Liver (tissue), 9 donors: ENCODE measurements around the gene WIPI1. TPM values are rescaled to one million over a fixed set of nuclear protein-coding genes. Genes with fewer than 3 reads are reported as not detected.

Source experiments
- DNase-seq: peaks from one replicate; pipeline ENCODE4 v3.0.0-alpha.2; 2017; ENCODE audit warnings: low spot score
- H3K27ac ChIP-seq, 2 donors: one replicate each; pipeline ENCODE4 v1.7.0; 2013; ENCODE audit warnings: inconsistent platforms in 2 of 2, low read length in 2 of 2, control low read depth in 1 of 2, low read depth in 1 of 2, mild to moderate bottlenecking in 1 of 2
- H3K27me3 ChIP-seq, 4 donors: one replicate each; pipeline versions ENCODE4 v1.6.1 to v1.7.0; 2013; ENCODE audit warnings: low read length in 3 of 4, inconsistent platforms in 1 of 4, mild to moderate bottlenecking in 1 of 4, moderate library complexity in 1 of 4; ENCODE audit not compliant: control insufficient read depth in 4 of 4, insufficient read depth in 4 of 4
- H3K36me3 ChIP-seq, 4 donors: one replicate each; pipeline versions ENCODE4 v1.6.1 to v1.7.0; 2013; ENCODE audit warnings: low read length in 3 of 4, mild to moderate bottlenecking in 3 of 4, low read depth in 1 of 4, moderate library complexity in 1 of 4; ENCODE audit not compliant: control insufficient read depth in 4 of 4, insufficient read depth in 3 of 4
- H3K4me1 ChIP-seq, 4 donors: one replicate each; pipeline versions ENCODE4 v1.6.1 to v1.7.0; 2013; ENCODE audit warnings: low read length in 3 of 4, mild to moderate bottlenecking in 3 of 4, moderate library complexity in 1 of 4; ENCODE audit not compliant: control insufficient read depth in 4 of 4, insufficient read depth in 4 of 4
- H3K4me3 ChIP-seq, 3 donors: one replicate each; pipeline versions ENCODE4 v1.6.1 to v1.7.0; 2013; ENCODE audit warnings: low read length in 3 of 3, control low read depth in 1 of 3, low read depth in 1 of 3, mild to moderate bottlenecking in 1 of 3
- H3K9ac ChIP-seq, 2 donors: one replicate each; pipeline ENCODE4 v1.7.0; 2013; ENCODE audit warnings: low read length in 2 of 2, mild to moderate bottlenecking in 2 of 2, moderate library complexity in 2 of 2, control low read depth in 1 of 2, low read depth in 1 of 2
- H3K9me3 ChIP-seq, 4 donors: one replicate each; pipeline versions ENCODE4 v1.6.1 to v1.7.0; 2013; ENCODE audit warnings: low read length in 3 of 4; ENCODE audit not compliant: control insufficient read depth in 4 of 4
- EGR1 ChIP-seq, 2 donors: IDR thresholded peaks; 2 replicates each; pipeline ENCODE4 v1.6.1; 2016 to 2018; ENCODE audit warnings: antibody characterized with exemption in 2 of 2, low read depth in 2 of 2
- FOXA1 ChIP-seq: IDR thresholded peaks from 2 replicates; pipeline ENCODE4 v1.6.1; 2016; ENCODE audit warnings: antibody characterized with exemption
- FOXA2 ChIP-seq: IDR thresholded peaks from 2 replicates; pipeline ENCODE4 v1.6.1; 2016; ENCODE audit warnings: antibody characterized with exemption
- GABPA ChIP-seq, 2 donors: IDR thresholded peaks in 1 of 2; conservative IDR thresholded peaks in 1 of 2; 2 replicates each; pipeline ENCODE4 v1.6.1; 2016; ENCODE audit warnings: antibody characterized with exemption in 2 of 2, mild to moderate bottlenecking in 1 of 2, moderate library complexity in 1 of 2
- HNF4A ChIP-seq, 2 donors: conservative IDR thresholded peaks; 2 replicates each; pipeline ENCODE4 v1.6.1; 2016; ENCODE audit warnings: antibody characterized with exemption in 2 of 2, mild to moderate bottlenecking in 2 of 2
- HNF4G ChIP-seq: IDR thresholded peaks from 2 replicates; pipeline ENCODE4 v1.6.1; 2016; ENCODE audit warnings: antibody characterized with exemption
- JUND ChIP-seq, 2 donors: IDR thresholded peaks; 2 replicates each; pipeline ENCODE4 v1.6.1; 2016; ENCODE audit warnings: antibody characterized with exemption in 2 of 2
- NR2F2 ChIP-seq: IDR thresholded peaks from 2 replicates; pipeline ENCODE4 v1.6.1; 2016; ENCODE audit warnings: antibody characterized with exemption
- RAD21 ChIP-seq, 2 donors: IDR thresholded peaks; 2 replicates each; pipeline ENCODE4 v1.6.1; 2016; ENCODE audit warnings: antibody characterized with exemption in 2 of 2, mild to moderate bottlenecking in 2 of 2
- RXRA ChIP-seq, 2 donors: IDR thresholded peaks; 2 replicates each; pipeline ENCODE4 v1.6.1; 2017 to 2018; ENCODE audit warnings: antibody characterized with exemption in 2 of 2, mild to moderate bottlenecking in 1 of 2
- TAF1 ChIP-seq: conservative IDR thresholded peaks from 2 replicates; pipeline ENCODE4 v1.6.1; 2016; ENCODE audit warnings: antibody characterized with exemption, mild to moderate bottlenecking
- WGBS: extraction: QIAGEN DNeasy Blood & Tissue Kit; methylation state at CpG from one replicate; pipeline ENCODE4 v1.1.7; 2013; 5-methylcytosine and 5-hydroxymethylcytosine counted together
- polyA plus RNA-seq, 2 donors: library from polyadenylated mRNA; stranded (reverse) in 1 of 2; unstranded in 1 of 2; fragments of 200-250 nt in 1 of 2; fragments of >200 nt in 1 of 2; fragmentation: Nextera tagmentation in 1 of 2; extraction: Ambion mirVana in 1 of 2; gene quantifications; one replicate each; pipeline versions ENCODE4 v1.2.1 to v1.2.3, GENCODE V29; 2013 to 2015
- total RNA-seq, 2 donors: library from RNA; depleted of rRNA; stranded (reverse); fragments of >200 nt; gene quantifications; one replicate each; pipeline ENCODE4 v1.2.3, GENCODE V29; 2014
- TF ChIP-seq, protein P1 (sequence below): IDR thresholded peaks from 2 replicates; pipeline ENCODE4 v1.6.1; 2016; ENCODE audit warnings: antibody characterized with exemption
- TF ChIP-seq, protein P2 (sequence below): IDR thresholded peaks from 2 replicates; pipeline ENCODE4 v1.6.1; 2016; ENCODE audit warnings: antibody characterized with exemption
- TF ChIP-seq, protein P3 (sequence below): IDR thresholded peaks from 2 replicates; pipeline ENCODE4 v1.6.1; 2016; ENCODE audit warnings: antibody characterized with exemption, mild to moderate bottlenecking
- TF ChIP-seq, protein P4 (sequence below): IDR thresholded peaks from 2 replicates; pipeline ENCODE4 v1.6.1; 2016; ENCODE audit warnings: antibody characterized with exemption
- TF ChIP-seq, protein P5 (sequence below): fragments of 150-350 bp; IDR thresholded peaks from 2 replicates; pipeline ENCODE4 v1.5.1; 2017; ENCODE audit warnings: improper control_type of control experiment, low read depth, low read length; ENCODE audit not compliant: missing input control
- donor health status: healthy.
- donor health status: healthy.
- donor health status: healthy.
- donor health status: healthy.
- donor health status: healthy.

The WIPI1 gene
- total and polyA plus RNA-seq, 4 donors: 21.1 to 48.6 (median 29.8) TPM

DNA sequence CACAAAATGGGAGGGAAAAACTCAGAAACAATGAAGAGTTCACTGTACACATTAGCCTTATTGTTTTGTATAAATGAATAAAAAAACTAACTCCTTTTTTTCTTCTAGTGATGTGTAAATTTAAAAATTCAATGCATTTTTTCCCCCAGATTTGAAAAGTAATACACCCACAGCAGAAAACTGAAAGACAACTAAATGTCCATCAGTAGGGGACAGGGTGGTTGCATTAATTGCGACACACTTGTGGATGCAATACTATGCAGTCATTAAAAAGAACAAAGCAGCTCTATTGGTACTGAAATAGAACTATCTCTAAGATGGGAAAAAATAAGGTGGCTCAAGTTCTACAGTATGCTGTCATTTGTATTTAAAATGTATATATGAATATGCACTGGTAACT is 13.7 kb upstream of the WIPI1 start:
- no peak for TF ChIP-seq RXRA (IDR thresholded peaks at IDR 0.05)
- TF ChIP-seq TAF1: no peak
- TF ChIP-seq, protein P1, sequence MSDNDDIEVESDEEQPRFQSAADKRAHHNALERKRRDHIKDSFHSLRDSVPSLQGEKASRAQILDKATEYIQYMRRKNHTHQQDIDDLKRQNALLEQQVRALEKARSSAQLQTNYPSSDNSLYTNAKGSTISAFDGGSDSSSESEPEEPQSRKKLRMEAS: no peak
- no peak for TF ChIP-seq HNF4G
- TF ChIP-seq JUND (IDR thresholded peaks at IDR 0.05): no peak
- TF ChIP-seq RAD21 (IDR thresholded peaks at IDR 0.05): no peak
- no peak for TF ChIP-seq GABPA (IDR thresholded peaks at IDR 0.05 in 1 of 2, conservative IDR thresholded peaks at IDR 0.05 in 1 of 2)
- no peak for TF ChIP-seq NR2F2
- no peak for TF ChIP-seq EGR1 (IDR thresholded peaks at IDR 0.05; ENCODE audit: low read depth in 2 of 2)
- TF ChIP-seq, protein P2, sequence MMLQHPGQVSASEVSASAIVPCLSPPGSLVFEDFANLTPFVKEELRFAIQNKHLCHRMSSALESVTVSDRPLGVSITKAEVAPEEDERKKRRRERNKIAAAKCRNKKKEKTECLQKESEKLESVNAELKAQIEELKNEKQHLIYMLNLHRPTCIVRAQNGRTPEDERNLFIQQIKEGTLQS: no peak
- TF ChIP-seq FOXA2: no peak
- TF ChIP-seq, protein P3, sequence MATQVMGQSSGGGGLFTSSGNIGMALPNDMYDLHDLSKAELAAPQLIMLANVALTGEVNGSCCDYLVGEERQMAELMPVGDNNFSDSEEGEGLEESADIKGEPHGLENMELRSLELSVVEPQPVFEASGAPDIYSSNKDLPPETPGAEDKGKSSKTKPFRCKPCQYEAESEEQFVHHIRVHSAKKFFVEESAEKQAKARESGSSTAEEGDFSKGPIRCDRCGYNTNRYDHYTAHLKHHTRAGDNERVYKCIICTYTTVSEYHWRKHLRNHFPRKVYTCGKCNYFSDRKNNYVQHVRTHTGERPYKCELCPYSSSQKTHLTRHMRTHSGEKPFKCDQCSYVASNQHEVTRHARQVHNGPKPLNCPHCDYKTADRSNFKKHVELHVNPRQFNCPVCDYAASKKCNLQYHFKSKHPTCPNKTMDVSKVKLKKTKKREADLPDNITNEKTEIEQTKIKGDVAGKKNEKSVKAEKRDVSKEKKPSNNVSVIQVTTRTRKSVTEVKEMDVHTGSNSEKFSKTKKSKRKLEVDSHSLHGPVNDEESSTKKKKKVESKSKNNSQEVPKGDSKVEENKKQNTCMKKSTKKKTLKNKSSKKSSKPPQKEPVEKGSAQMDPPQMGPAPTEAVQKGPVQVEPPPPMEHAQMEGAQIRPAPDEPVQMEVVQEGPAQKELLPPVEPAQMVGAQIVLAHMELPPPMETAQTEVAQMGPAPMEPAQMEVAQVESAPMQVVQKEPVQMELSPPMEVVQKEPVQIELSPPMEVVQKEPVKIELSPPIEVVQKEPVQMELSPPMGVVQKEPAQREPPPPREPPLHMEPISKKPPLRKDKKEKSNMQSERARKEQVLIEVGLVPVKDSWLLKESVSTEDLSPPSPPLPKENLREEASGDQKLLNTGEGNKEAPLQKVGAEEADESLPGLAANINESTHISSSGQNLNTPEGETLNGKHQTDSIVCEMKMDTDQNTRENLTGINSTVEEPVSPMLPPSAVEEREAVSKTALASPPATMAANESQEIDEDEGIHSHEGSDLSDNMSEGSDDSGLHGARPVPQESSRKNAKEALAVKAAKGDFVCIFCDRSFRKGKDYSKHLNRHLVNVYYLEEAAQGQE: no peak
- TF ChIP-seq FOXA1: no peak
- TF ChIP-seq, protein P4, sequence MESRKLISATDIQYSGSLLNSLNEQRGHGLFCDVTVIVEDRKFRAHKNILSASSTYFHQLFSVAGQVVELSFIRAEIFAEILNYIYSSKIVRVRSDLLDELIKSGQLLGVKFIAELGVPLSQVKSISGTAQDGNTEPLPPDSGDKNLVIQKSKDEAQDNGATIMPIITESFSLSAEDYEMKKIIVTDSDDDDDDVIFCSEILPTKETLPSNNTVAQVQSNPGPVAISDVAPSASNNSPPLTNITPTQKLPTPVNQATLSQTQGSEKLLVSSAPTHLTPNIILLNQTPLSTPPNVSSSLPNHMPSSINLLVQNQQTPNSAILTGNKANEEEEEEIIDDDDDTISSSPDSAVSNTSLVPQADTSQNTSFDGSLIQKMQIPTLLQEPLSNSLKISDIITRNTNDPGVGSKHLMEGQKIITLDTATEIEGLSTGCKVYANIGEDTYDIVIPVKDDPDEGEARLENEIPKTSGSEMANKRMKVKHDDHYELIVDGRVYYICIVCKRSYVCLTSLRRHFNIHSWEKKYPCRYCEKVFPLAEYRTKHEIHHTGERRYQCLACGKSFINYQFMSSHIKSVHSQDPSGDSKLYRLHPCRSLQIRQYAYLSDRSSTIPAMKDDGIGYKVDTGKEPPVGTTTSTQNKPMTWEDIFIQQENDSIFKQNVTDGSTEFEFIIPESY: no peak
- TF ChIP-seq, protein P5, sequence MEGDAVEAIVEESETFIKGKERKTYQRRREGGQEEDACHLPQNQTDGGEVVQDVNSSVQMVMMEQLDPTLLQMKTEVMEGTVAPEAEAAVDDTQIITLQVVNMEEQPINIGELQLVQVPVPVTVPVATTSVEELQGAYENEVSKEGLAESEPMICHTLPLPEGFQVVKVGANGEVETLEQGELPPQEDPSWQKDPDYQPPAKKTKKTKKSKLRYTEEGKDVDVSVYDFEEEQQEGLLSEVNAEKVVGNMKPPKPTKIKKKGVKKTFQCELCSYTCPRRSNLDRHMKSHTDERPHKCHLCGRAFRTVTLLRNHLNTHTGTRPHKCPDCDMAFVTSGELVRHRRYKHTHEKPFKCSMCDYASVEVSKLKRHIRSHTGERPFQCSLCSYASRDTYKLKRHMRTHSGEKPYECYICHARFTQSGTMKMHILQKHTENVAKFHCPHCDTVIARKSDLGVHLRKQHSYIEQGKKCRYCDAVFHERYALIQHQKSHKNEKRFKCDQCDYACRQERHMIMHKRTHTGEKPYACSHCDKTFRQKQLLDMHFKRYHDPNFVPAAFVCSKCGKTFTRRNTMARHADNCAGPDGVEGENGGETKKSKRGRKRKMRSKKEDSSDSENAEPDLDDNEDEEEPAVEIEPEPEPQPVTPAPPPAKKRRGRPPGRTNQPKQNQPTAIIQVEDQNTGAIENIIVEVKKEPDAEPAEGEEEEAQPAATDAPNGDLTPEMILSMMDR: no peak
- Histone ChIP-seq H3K4me3 (no peak overlapping the region), H3K27ac (no peak overlapping the region), H3K9ac (no peak overlapping the region), H3K9me3 (no peaks in the 10 kb centered on the region), H3K4me1 (peaks cover 0 to 2% (median under 1%) of the 10 kb centered on the region in 4 donors), H3K36me3 (no peaks in the 10 kb centered on the region), H3K27me3 (no peaks in the 10 kb centered on the region)
- WGBS: 100% methylated on average over 1 of the region's 1 CpG
- DNase-seq: no peak

DNA sequence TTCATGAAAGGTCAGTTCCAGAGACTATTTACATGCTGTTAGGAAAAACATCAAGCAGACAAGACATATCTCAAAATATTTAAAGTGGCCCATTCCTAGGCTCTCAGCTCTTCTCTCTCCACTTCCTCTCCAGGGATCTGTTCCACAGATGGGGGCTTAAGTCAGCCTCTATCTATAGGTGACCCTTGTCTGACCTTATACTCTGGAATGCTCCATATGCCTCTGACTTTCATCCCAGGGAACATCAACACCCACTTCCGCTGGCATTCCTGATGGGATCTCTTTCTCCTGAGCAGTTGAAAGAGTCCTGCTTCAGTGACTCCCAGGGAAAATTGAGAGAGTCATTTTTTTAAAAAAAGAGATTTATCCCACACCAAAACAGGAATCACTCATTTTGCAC is 11.5 kb upstream of the WIPI1 start:
- H3K9ac ChIP-seq: no peak overlapping the region
- H3K27ac ChIP-seq: no peak overlapping the region
- H3K9me3 ChIP-seq: no peaks in the 10 kb centered on the region
- H3K4me3 ChIP-seq: no peak overlapping the region
- H3K36me3 ChIP-seq: no peaks in the 10 kb centered on the region
- no peak for DNase-seq
- H3K4me1 ChIP-seq: peaks cover 0 to 3% (median 0%) of the 10 kb centered on the region in 4 donors
- TF ChIP-seq FOXA1: no peak
- no peak for TF ChIP-seq HNF4A (conservative IDR thresholded peaks at IDR 0.05)
- no peaks in the 10 kb centered on the region for H3K27me3 ChIP-seq
- WGBS: 97% methylated on average over 1 of the region's 1 CpG
